H1 (cell line): Measurements from ENCODE around the gene SNRPA1. TPM values are rescaled to one million over a fixed set of nuclear protein-coding genes. Genes with fewer than 3 reads are reported as not detected.

ENCODE experiments used
- CTCF ChIA-PET: fragments of 300-600 bp; sonication (Branson Sonifier 250); formaldehyde crosslinking; loops from one replicate; lab custom pipeline; 2021; ENCODE audit not compliant: partially characterized antibody; lab: Charles Lee
- POLR2A ChIA-PET: fragments of 300-600 bp; sonication (Branson Sonifier 250); formaldehyde crosslinking; loops from one replicate; lab custom pipeline; 2021; ENCODE audit warnings: inconsistent platforms; ENCODE audit not compliant: partially characterized antibody; lab: Charles Lee
- DNase-seq, 2 experiments: peaks; one replicate each; pipeline versions ENCODE4 v3.0.0 to v3.0.0-alpha.2; 2010 to 2022; ENCODE audit warnings: low spot score in 2 of 2, low read depth in 1 of 2, mixed read lengths in 1 of 2
- FAIRE-seq: peaks from 2 replicates; lab custom pipeline; 2011; peaks lifted over from hg19 to GRCh38; lab: Jason Lieb, UNC
- H2AFZ ChIP-seq: 2 replicates; pipeline ENCODE4 v1.8.1; 2012; ENCODE audit warnings: low read length, inconsistent platforms
- H2AK5ac ChIP-seq: 2 replicates; pipeline ENCODE4 v1.6.1; 2013; ENCODE audit warnings: low read depth, low read length
- H2BK120ac ChIP-seq: replicated peaks from 2 replicates; pipeline ENCODE3; 2013; ENCODE audit warnings: low read depth, low read length, inconsistent platforms
- H2BK12ac ChIP-seq: 2 replicates; pipeline ENCODE4 v1.6.1; 2013; ENCODE audit warnings: low read depth, low read length
- H2BK15ac ChIP-seq: 2 replicates; pipeline ENCODE4 v1.6.1; 2013; ENCODE audit warnings: low read length
- H2BK20ac ChIP-seq: 2 replicates; pipeline ENCODE4 v1.6.1; 2013; ENCODE audit warnings: low read length
- H2BK5ac ChIP-seq: 2 replicates; pipeline ENCODE4 v1.6.1; 2013; ENCODE audit warnings: low read depth, low read length
- H3K14ac ChIP-seq: 2 replicates; pipeline ENCODE4 v1.6.1; 2013; ENCODE audit warnings: inconsistent platforms; ENCODE audit not compliant: insufficient read length
- H3K18ac ChIP-seq: 2 replicates; pipeline ENCODE4 v1.6.1; 2013; ENCODE audit warnings: low read length; ENCODE audit errors: extremely low read depth
- H3K23ac ChIP-seq: 2 replicates; pipeline ENCODE4 v1.6.1; 2013; ENCODE audit warnings: inconsistent platforms; ENCODE audit not compliant: insufficient read length
- H3K23me2 ChIP-seq: 2 replicates; pipeline ENCODE4 v1.6.1; 2013; ENCODE audit warnings: low read depth, low read length
- H3K27ac ChIP-seq: 2 replicates; pipeline ENCODE4 v1.6.1; 2011; ENCODE audit warnings: low read depth, low read length, inconsistent platforms
- H3K27me3 ChIP-seq, 4 experiments: replicated peaks in 1 of 4; 1 replicate in 1 of 4; 2 replicates in 3 of 4; pipeline versions ENCODE4 v1.6.1 to v1.8.1; 2011 to 2013; ENCODE audit warnings: low read length in 3 of 4, mild to moderate bottlenecking in 3 of 4, inconsistent platforms in 2 of 4, mixed read lengths in 2 of 4, moderate library complexity in 1 of 4; ENCODE audit not compliant: control insufficient read depth in 3 of 4, insufficient read depth in 3 of 4; ENCODE audit errors: extremely low read depth in 1 of 4
- H3K36me3 ChIP-seq, 4 experiments: 2 replicates each; pipeline versions ENCODE4 v1.6.1 to v1.8.1; 2011 to 2013; ENCODE audit warnings: mild to moderate bottlenecking in 4 of 4, low read length in 3 of 4, moderate library complexity in 2 of 4, control low read depth in 1 of 4, inconsistent platforms in 1 of 4; ENCODE audit not compliant: insufficient read depth in 4 of 4, control insufficient read depth in 2 of 4
- H3K4ac ChIP-seq: replicated peaks from 2 replicates; pipeline ENCODE3; 2013; ENCODE audit warnings: low read length, low read depth, mixed read lengths, inconsistent platforms; ENCODE audit not compliant: insufficient read length
- H3K4me1 ChIP-seq, 4 experiments: replicated peaks in 1 of 4; 1 replicate in 1 of 4; 2 replicates in 3 of 4; pipeline versions ENCODE4 v1.6.1 to v1.8.1; 2011 to 2013; ENCODE audit warnings: low read length in 3 of 4, inconsistent platforms in 2 of 4, mixed read lengths in 1 of 4; ENCODE audit not compliant: insufficient read depth in 4 of 4, control insufficient read depth in 3 of 4
- H3K4me2 ChIP-seq, 2 experiments: 2 replicates each; pipeline versions ENCODE4 v1.6.1 to v1.8.1; 2011 to 2013; ENCODE audit warnings: low read depth in 2 of 2, low read length in 2 of 2, control low read depth in 1 of 2, inconsistent platforms in 1 of 2, mild to moderate bottlenecking in 1 of 2; ENCODE audit not compliant: insufficient read depth in 1 of 2
- H3K4me3 ChIP-seq, 4 experiments: fragments of 200-600, 300-600 bp in 1 of 4; sonication (generic), shearing (Covaris generic), sonication (Bioruptor Twin) in 1 of 4; 2 replicates each; pipeline versions ENCODE4 v1.5.1 to v1.8.1; 2011 to 2016; ENCODE audit warnings: low read length in 4 of 4, low read depth in 3 of 4, control low read depth in 2 of 4, inconsistent platforms in 2 of 4, mild to moderate bottlenecking in 2 of 4, mixed read lengths in 1 of 4, moderate library complexity in 1 of 4; ENCODE audit not compliant: insufficient read depth in 2 of 4; ENCODE audit errors: extremely low read depth in 1 of 4
- H3K56ac ChIP-seq: replicated peaks from 2 replicates; pipeline ENCODE3; 2013; ENCODE audit warnings: low read depth, mild to moderate bottlenecking, mixed read lengths, low read length, inconsistent platforms; ENCODE audit not compliant: insufficient read length
- H3K79me1 ChIP-seq: 2 replicates; pipeline ENCODE4 v1.6.1; 2013; ENCODE audit warnings: low read depth, low read length, control low read depth
- H3K79me2 ChIP-seq, 2 experiments: 2 replicates each; pipeline versions ENCODE4 v1.6.1 to v1.8.1; 2012 to 2013; ENCODE audit warnings: low read length in 2 of 2, mild to moderate bottlenecking in 2 of 2, inconsistent platforms in 1 of 2; ENCODE audit not compliant: insufficient read depth in 2 of 2, control insufficient read depth in 1 of 2
- H3K9ac ChIP-seq, 4 experiments: replicated peaks in 1 of 4; 1 replicate in 1 of 4; 2 replicates in 3 of 4; pipeline versions ENCODE4 v1.6.1 to v1.8.1; 2011 to 2013; ENCODE audit warnings: low read depth in 3 of 4, low read length in 3 of 4, control low read depth in 2 of 4, mild to moderate bottlenecking in 2 of 4, moderate library complexity in 2 of 4, inconsistent platforms in 1 of 4; ENCODE audit errors: extremely low read depth in 1 of 4
- H3K9me3 ChIP-seq, 2 experiments: 2 replicates each; pipeline versions ENCODE4 v1.6.1 to v1.8.1; 2012 to 2013; ENCODE audit warnings: mild to moderate bottlenecking in 2 of 2, moderate library complexity in 2 of 2, control low read depth in 1 of 2, inconsistent platforms in 1 of 2, low read depth in 1 of 2, low read length in 1 of 2, mixed read lengths in 1 of 2; ENCODE audit not compliant: insufficient read depth in 2 of 2
- H4K20me1 ChIP-seq, 2 experiments: replicated peaks in 1 of 2; 2 replicates each; pipeline versions ENCODE3 to v1.8.1; 2011 to 2013; ENCODE audit warnings: inconsistent platforms in 2 of 2, low read length in 2 of 2, mild to moderate bottlenecking in 1 of 2; ENCODE audit not compliant: insufficient read depth in 2 of 2, control insufficient read depth in 1 of 2
- H4K5ac ChIP-seq: 2 replicates; pipeline ENCODE4 v1.6.1; 2013; ENCODE audit warnings: low read length, low read depth, mixed read lengths, inconsistent platforms; ENCODE audit not compliant: insufficient read length
- H4K8ac ChIP-seq: 2 replicates; pipeline ENCODE4 v1.8.0; 2013; ENCODE audit warnings: mild to moderate bottlenecking, moderate library complexity, low read length, inconsistent platforms; ENCODE audit not compliant: insufficient read depth; ENCODE audit errors: extremely low read depth
- H4K91ac ChIP-seq: replicated peaks from 2 replicates; pipeline ENCODE3; 2013; ENCODE audit warnings: low read length, mixed read lengths, inconsistent platforms; ENCODE audit not compliant: insufficient read length
- BRCA1 ChIP-seq: IDR thresholded peaks from 2 replicates; pipeline ENCODE4 v1.6.1; 2012; ENCODE audit warnings: low read depth, low read length, improper control_type of control experiment
- GABPA ChIP-seq: IDR thresholded peaks from 2 replicates; pipeline ENCODE4 v1.6.1; 2011; ENCODE audit warnings: mild to moderate bottlenecking, low read length, moderate library complexity, borderline replicate concordance; ENCODE audit not compliant: insufficient read depth
- HDAC6 ChIP-seq: IDR thresholded peaks from one replicate; pipeline ENCODE4 v1.7.1; 2012; ENCODE audit warnings: low read depth, mild to moderate bottlenecking, inconsistent platforms, low read length, moderate library complexity
- JUN ChIP-seq: IDR thresholded peaks from 2 replicates; pipeline ENCODE4 v1.6.1; 2011; ENCODE audit warnings: low read depth, mild to moderate bottlenecking, improper control_type of control experiment, low read length
- KDM5A ChIP-seq: fragments of 200-600 bp; IDR thresholded peaks from 2 replicates; pipeline ENCODE4 v1.7.1; 2012; ENCODE audit warnings: mild to moderate bottlenecking, low read length, inconsistent platforms, mixed read lengths
- POU5F1 ChIP-seq: IDR thresholded peaks from 2 replicates; pipeline ENCODE4 v1.6.1; 2011; ENCODE audit warnings: low read depth, mild to moderate bottlenecking, low read length, moderate library complexity
- RNF2 ChIP-seq: fragments of 200-900, 300-1000 bp; sonication (generic); IDR thresholded peaks from 2 replicates; pipeline ENCODE4 v1.7.1; 2016; ENCODE audit warnings: borderline replicate concordance, low read depth, mild to moderate bottlenecking, antibody characterized with exemption, low read length; ENCODE audit not compliant: poor library complexity, severe bottlenecking; ENCODE audit errors: missing control alignments
- SIRT6 ChIP-seq: IDR thresholded peaks from one replicate; pipeline ENCODE4 v1.7.1; 2012; ENCODE audit warnings: low read length, inconsistent platforms
- SIX5 ChIP-seq: IDR thresholded peaks from 2 replicates; pipeline ENCODE4 v1.6.1; 2011; ENCODE audit warnings: mild to moderate bottlenecking, low read depth, low read length
- TCF12 ChIP-seq: IDR thresholded peaks from 2 replicates; pipeline ENCODE4 v1.6.1; 2011; ENCODE audit warnings: low read depth, mild to moderate bottlenecking, low read length
- WGBS, 2 experiments: shearing (Covaris generic) in 1 of 2; methylation state at CpG; one replicate each; pipeline versions ENCODE4 v1.1.6 to v1.1.7; 2013 to 2015; ENCODE audit warnings: low lambda C conversion rate in 2 of 2, mixed read lengths in 2 of 2, inconsistent platforms in 1 of 2, low coverage in 1 of 2, missing lambda C conversion rate in 1 of 2; ENCODE audit not compliant: insufficient replicate concordance in 2 of 2, insufficient coverage in 1 of 2, insufficient read length in 1 of 2; ENCODE audit errors: extremely low coverage in 1 of 2, missing lambda C conversion rate in 1 of 2; 5-methylcytosine and 5-hydroxymethylcytosine counted together
- polyA plus RNA-seq, 7 experiments: library from polyadenylated mRNA; depleted of rRNA in 3 of 7; stranded (reverse) in 5 of 7; unstranded in 2 of 7; fragments of >200 nt in 5 of 7; fragments of 200-250 nt in 2 of 7; gene quantifications; 1 replicate in 5 of 7; 2 replicates in 1 of 7; 4 replicates in 1 of 7; pipeline versions ENCODE4 v1.2.1 to v1.2.3, GENCODE V29; 2011 to 2013; ENCODE audit warnings: missing spikeins in 2 of 7, mixed read lengths in 2 of 7
- total RNA-seq: library from RNA; stranded (reverse); fragmentation: NEBNext Ultra II Directional; extraction: Animal tissue kit (Norgen Biotek cat#: 25700); gene quantifications from 2 replicates; pipeline ENCODE4 v1.2.1, GENCODE V29; 2021
- TF ChIP-seq, protein P1 (sequence below): IDR thresholded peaks from 2 replicates; pipeline ENCODE4 v1.6.1; 2011; ENCODE audit warnings: low read depth, mild to moderate bottlenecking, low read length; ENCODE audit not compliant: insufficient read depth
- TF ChIP-seq, protein P2 (sequence below): IDR thresholded peaks from 2 replicates; pipeline ENCODE4 v1.6.1; 2012; ENCODE audit warnings: inconsistent platforms

SNRPA1 gene
- total and polyA plus RNA-seq, 2 of the 8 experiments (the other 6 are each of a cell fraction or from before 2014, with no cell fraction given), result 140 to 221 TPM

DNA sequence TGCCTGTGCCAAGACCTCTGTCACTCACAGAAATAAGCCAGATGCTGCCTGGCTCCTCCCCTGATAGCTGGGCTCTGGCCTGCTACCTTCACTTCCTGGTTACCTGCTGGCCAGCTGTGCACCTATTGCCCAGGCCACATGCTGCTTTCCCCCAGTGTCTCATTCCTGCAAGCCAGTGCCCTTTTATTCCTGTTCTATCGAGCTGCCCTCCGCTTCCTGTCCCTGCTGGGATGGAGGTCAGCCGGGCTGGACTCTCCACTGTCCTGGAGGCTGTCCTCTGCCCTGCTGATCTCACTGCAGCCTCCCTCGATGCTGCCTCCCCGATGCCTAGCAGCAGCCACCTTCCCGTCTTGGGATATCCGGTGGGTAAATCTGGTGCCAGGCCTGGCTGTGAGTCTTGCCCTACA is 37.0 kb upstream of the SNRPA1 start:
- Histone ChIP-seq H2BK20ac (no peak overlapping the region), H3K23me2 (no peaks in the 10 kb centered on the region), H4K91ac (no peak overlapping the region), H3K79me1 (no peaks in the 10 kb centered on the region), H2AK5ac (no peak overlapping the region), H3K4me2 (no peak overlapping the region), H3K4ac (no peak overlapping the region), H3K9ac (no peak overlapping the region), H3K79me2 (no peaks in the 10 kb centered on the region), H4K8ac (no peak overlapping the region), H3K27me3 (peaks cover 0 to 19% (median 7%) of the 10 kb centered on the region in 4 experiments; a peak in 4 of 7 replicates), H3K14ac (no peak overlapping the region), H2BK120ac (no peak overlapping the region), H3K4me3 (no peak overlapping the region), H2BK15ac (no peak overlapping the region), H2AFZ (no peak overlapping the region), H2BK5ac (no peak overlapping the region), H3K4me1 (no peaks in the 10 kb centered on the region; a peak in 1 of 7 replicates), H3K9me3 (peaks cover 10 to 15% of the 10 kb centered on the region in 2 experiments), H4K20me1 (no peaks in the 10 kb centered on the region), H2BK12ac (no peak overlapping the region), H3K23ac (no peak overlapping the region), H3K27ac (no peak overlapping the region), H4K5ac (no peak overlapping the region), H3K36me3 (no peaks in the 10 kb centered on the region), H3K56ac (no peak overlapping the region), H3K18ac (no peak overlapping the region)
- ChIA-PET POLR2A (interaction anchor here (1.7 kb wide), 1 partner anchor 11 kb away, joined by 5 read pairs; no protein-coding TSS in a partner anchor), CTCF (interaction anchor here (1.1 to 3.6 kb wide), 4 partner anchors 9 to 309 kb away, joined by 3 to 32 read pairs (median 6); no protein-coding TSS in a partner anchor)
- no peak for TF ChIP-seq TCF12
- TF ChIP-seq HDAC6, result no peak
- TF ChIP-seq, protein P1, sequence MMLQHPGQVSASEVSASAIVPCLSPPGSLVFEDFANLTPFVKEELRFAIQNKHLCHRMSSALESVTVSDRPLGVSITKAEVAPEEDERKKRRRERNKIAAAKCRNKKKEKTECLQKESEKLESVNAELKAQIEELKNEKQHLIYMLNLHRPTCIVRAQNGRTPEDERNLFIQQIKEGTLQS, result no peak
- no peak for TF ChIP-seq GABPA
- no peak for TF ChIP-seq POU5F1
- no peak for TF ChIP-seq RNF2
- TF ChIP-seq SIRT6, result no peak
- TF ChIP-seq KDM5A, result no peak
- no peak for TF ChIP-seq JUN
- TF ChIP-seq, protein P2, sequence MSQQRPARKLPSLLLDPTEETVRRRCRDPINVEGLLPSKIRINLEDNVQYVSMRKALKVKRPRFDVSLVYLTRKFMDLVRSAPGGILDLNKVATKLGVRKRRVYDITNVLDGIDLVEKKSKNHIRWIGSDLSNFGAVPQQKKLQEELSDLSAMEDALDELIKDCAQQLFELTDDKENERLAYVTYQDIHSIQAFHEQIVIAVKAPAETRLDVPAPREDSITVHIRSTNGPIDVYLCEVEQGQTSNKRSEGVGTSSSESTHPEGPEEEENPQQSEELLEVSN, result no peak
- no peak for TF ChIP-seq BRCA1
- TF ChIP-seq SIX5, result no peak
- DNase-seq (no peak), FAIRE-seq (no peak)
- WGBS, 2 experiments, result 88% methylated on average over 7 of the region's 7 CpGs; no CpG with 5 or more reads in 1 of the 2 experiments
